Panc1 (cell line): ENCODE data around the gene RPS6KA3. TPM values are rescaled to one million over a fixed set of nuclear protein-coding genes. Genes with fewer than 3 reads are reported as not detected.
A peak's percentile ranks its signal among the peaks of the same experiment; 100 is the strongest.
"Not testable (repeated sequence)": the region's sequence is repeated elsewhere in the genome, so short reads cannot be mapped to it uniquely, and the experiment has no call there.

Experiments used
- ATAC-seq: fragments of 200-7000 bp; cut with Tn5 transposase; 2 replicates; pipeline ENCODE4 v1.9.1; 2020; ENCODE audit warnings: mild to moderate bottlenecking, moderate library complexity
- BruUV-seq: library from RNA; stranded (reverse); fragments of 400-500 nt; replicated peaks from 2 replicates; lab custom pipeline; 2021; lab: Mats Ljungman, UMichigan
- CTCF ChIA-PET: fragments of 300-600 bp; sonication (Branson Sonifier 250); formaldehyde crosslinking; loops from one replicate; lab custom pipeline; 2022; ENCODE audit warnings: antibody characterized with exemption; lab: Charles Lee
- POLR2A ChIA-PET: fragments of 300-600 bp; sonication (Branson Sonifier 250); formaldehyde crosslinking; loops from one replicate; lab custom pipeline; 2022; ENCODE audit warnings: antibody characterized with exemption; lab: Charles Lee
- DNase-seq: peaks from one replicate; pipeline ENCODE4 v3.0.0-alpha.2; 2010; ENCODE audit warnings: low read depth, low spot score
- H3K27ac ChIP-seq: 2 replicates; pipeline ENCODE4 v1.5.1; 2011; ENCODE audit warnings: mild to moderate bottlenecking, low read length, inconsistent platforms
- H3K27me3 ChIP-seq: fragments of 200-500 bp; sonication (Bioruptor generic); 2 replicates; pipeline ENCODE4 v1.6.0; 2014; ENCODE audit warnings: low read length, inconsistent platforms; ENCODE audit not compliant: control insufficient read depth, insufficient read depth
- H3K36me3 ChIP-seq: fragments of 200-500 bp; sonication (Bioruptor generic); 2 replicates; pipeline ENCODE4 v1.5.1; 2014; ENCODE audit warnings: inconsistent platforms, mild to moderate bottlenecking, low read length, moderate library complexity; ENCODE audit not compliant: control insufficient read depth, insufficient read depth
- H3K4me1 ChIP-seq: 2 replicates; pipeline ENCODE4 v1.5.1; 2011; ENCODE audit warnings: inconsistent platforms, mild to moderate bottlenecking, low read length, moderate library complexity; ENCODE audit not compliant: control insufficient read depth, insufficient read depth
- H3K4me3 ChIP-seq, 2 experiments: 2 replicates each; pipeline ENCODE4 v1.5.1; 2011 to 2012; ENCODE audit warnings: low read depth in 2 of 2, low read length in 2 of 2, mild to moderate bottlenecking in 2 of 2, inconsistent platforms in 1 of 2, moderate library complexity in 1 of 2
- H3K9me3 ChIP-seq: fragments of 200-500 bp; sonication (Bioruptor generic); 2 replicates; pipeline ENCODE4 v1.5.1; 2014; ENCODE audit warnings: low read depth, mild to moderate bottlenecking, inconsistent platforms, low read length, moderate library complexity; ENCODE audit not compliant: control insufficient read depth, insufficient read depth
- CTCF ChIP-seq: fragments of 450-650 bp; IDR thresholded peaks from 2 replicates; pipeline ENCODE4 v1.5.1; 2017; ENCODE audit warnings: mild to moderate bottlenecking
- POLR2AphosphoS5 ChIP-seq: IDR thresholded peaks from 2 replicates; pipeline ENCODE4 v1.6.1; 2012; ENCODE audit warnings: mild to moderate bottlenecking, low read depth, low read length, moderate library complexity
- REST ChIP-seq, 2 experiments: IDR thresholded peaks; 2 replicates each; pipeline ENCODE4 v1.6.1; 2011 to 2012; ENCODE audit warnings: low read depth in 2 of 2, control low read depth in 1 of 2, low read length in 1 of 2, mild to moderate bottlenecking in 1 of 2, moderate library complexity in 1 of 2; ENCODE audit not compliant: insufficient read depth in 1 of 2
- SIN3A ChIP-seq: IDR thresholded peaks from 2 replicates; pipeline ENCODE4 v1.6.1; 2012; ENCODE audit warnings: low read depth, mild to moderate bottlenecking, low read length, moderate library complexity, borderline replicate concordance; ENCODE audit not compliant: insufficient read depth
- TCF7L2 ChIP-seq: IDR thresholded peaks from 2 replicates; pipeline ENCODE4 v1.6.1; 2011; ENCODE audit warnings: mild to moderate bottlenecking, low read depth, low read length, inconsistent platforms
- in situ Hi-C: cut with HindIII; loops from 2 replicates; pipeline ENCODE4 v1.10.0; 2016; ENCODE audit warnings: low sequenced_read_pairs, low pct_unique_long_range_greater_than_20kb
- intact Hi-C: fragments of 100-400 bp; cut with micrococcal nuclease; formaldehyde crosslinking; loops from one replicate; pipeline ENCODE4 v1.10.0; 2022; ENCODE audit not compliant: unreplicated experiment
- total RNA-seq: library from RNA; stranded (reverse); gene quantifications from one replicate; pipeline ENCODE4 v1.2.1, GENCODE V29; 2021; ENCODE audit not compliant: unreplicated experiment

RPS6KA3 gene
- total RNA-seq, 1 experiment from 2014 or later: 40.5 TPM

GRCh38 chrX:20129547-20129946, 137.2 kb downstream of the RPS6KA3 start:
- TF ChIP-seq POLR2AphosphoS5: no peak
- no peak for TF ChIP-seq TCF7L2
- no peak for TF ChIP-seq SIN3A
- intact Hi-C loops (no loop called here), in situ Hi-C loops (no loop called here)
- Histone ChIP-seq H3K27me3 (no peaks in the 10 kb centered on the region), H3K9me3 (no peaks in the 10 kb centered on the region), H3K27ac (no peak overlapping the region), H3K4me1 (no peaks in the 10 kb centered on the region), H3K36me3 (peaks cover 15% of the 10 kb centered on the region), H3K4me3 (no peak overlapping the region)
- ATAC-seq (no peak), DNase-seq (no peak)
- no TSS peak for BruUV-seq
- POLR2A ChIA-PET: no interaction called here
- CTCF ChIA-PET: no interaction called here

DNA sequence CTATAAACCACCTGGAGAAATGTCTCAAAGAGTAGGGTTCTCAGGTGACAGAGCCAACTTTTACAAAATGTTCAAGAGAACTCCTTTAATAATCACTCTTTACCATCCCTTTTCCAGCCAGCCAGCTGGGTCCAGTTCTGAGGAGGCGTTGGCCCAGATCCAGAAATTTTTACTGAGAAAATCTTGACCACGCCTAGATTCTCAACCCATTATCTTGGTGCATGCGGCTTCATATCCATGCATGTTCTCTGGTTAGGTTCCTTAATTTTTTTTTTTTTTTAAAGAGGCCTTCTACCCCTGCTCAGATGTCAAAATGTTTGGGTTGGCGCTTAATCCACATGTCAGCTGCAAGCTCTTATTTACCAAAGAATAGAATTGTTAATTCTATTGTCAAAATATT, 138.0 kb downstream of the RPS6KA3 start:
- TF ChIP-seq CTCF (no peak), POLR2AphosphoS5 (no peak), TCF7L2 (no peak), REST (IDR thresholded peaks at IDR 0.05; ENCODE audit: insufficient read depth in 1 of 2, low read depth in 2 of 2, low read length in 1 of 2) (no peak), SIN3A (no peak)
- H3K9me3 ChIP-seq: no peaks in the 10 kb centered on the region
- ChIA-PET POLR2A (no interaction called here), CTCF (no interaction called here)
- H3K27me3 ChIP-seq: no peaks in the 10 kb centered on the region
- DNase-seq (no peak), ATAC-seq (no peak)
- peaks cover 12% of the 10 kb centered on the region for H3K36me3 ChIP-seq
- BruUV-seq: no TSS peak
- intact Hi-C loops (no loop called here), in situ Hi-C loops (no loop called here)
- H3K27ac ChIP-seq: no peak overlapping the region
- H3K4me3 ChIP-seq: no peak overlapping the region
- no peaks in the 10 kb centered on the region for H3K4me1 ChIP-seq

DNA sequence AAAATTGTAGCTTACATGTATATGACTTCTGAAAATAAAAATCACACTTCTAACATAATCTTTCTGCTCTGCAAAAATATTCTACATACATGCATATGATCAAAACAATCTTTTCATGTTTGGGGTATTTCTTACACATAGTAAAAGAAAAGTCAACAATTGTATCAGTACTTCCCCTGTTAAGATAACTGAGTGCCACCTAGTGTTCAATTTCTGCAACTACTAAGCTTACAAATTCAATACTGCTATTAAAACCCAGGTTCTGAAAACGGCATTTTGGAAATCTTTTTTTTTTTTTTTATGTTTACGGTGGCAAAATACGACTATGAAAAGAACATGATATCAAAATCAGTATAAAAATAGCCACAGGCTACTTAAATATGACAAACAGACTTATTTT, 139.3 kb downstream of the RPS6KA3 start:
- H3K4me1 ChIP-seq, ATAC-seq, POLR2A ChIA-PET, H3K4me3 ChIP-seq, H3K9me3 ChIP-seq, H3K36me3 ChIP-seq, in situ Hi-C loops, H3K27ac ChIP-seq, CTCF ChIA-PET, DNase-seq, H3K27me3 ChIP-seq, intact Hi-C loops: not testable (repeated sequence)
- TSS peak; percentile 40 for BruUV-seq

- ATAC-seq, BruUV-seq, H3K9me3 ChIP-seq, POLR2A ChIA-PET, H3K27me3 ChIP-seq, in situ Hi-C loops, H3K4me3 ChIP-seq, CTCF ChIA-PET, DNase-seq, intact Hi-C loops, H3K4me1 ChIP-seq, H3K27ac ChIP-seq, H3K36me3 ChIP-seq: not testable (repeated sequence)
These were observed 139.9 kb downstream of the RPS6KA3 start for GRCh38 chrX:20126833-20127232.
